Memory B cell (primary cell): ENCODE measurements around the gene C13orf46.
"Not testable (repeated sequence)": the region's sequence is repeated elsewhere in the genome, so short reads cannot be mapped to it uniquely, and the experiment has no call there.

Source experiments
- ATAC-seq: fragments of 150-1000 bp; cut with Tn5 transposase; 2 replicates; pipeline ENCODE4 v1.10.0; 2021; ENCODE audit warnings: low read depth, mild to moderate bottlenecking, moderate library complexity
- DNase-seq, 2 donors: peaks; one replicate each; pipeline ENCODE4 v3.0.0; 2022; ENCODE audit warnings: low spot score in 2 of 2
- H3K27ac Mint-ChIP-seq: one replicate; pipeline ENCODE4 v1.8.0; 2022; ENCODE audit warnings: mild to moderate bottlenecking, moderate library complexity, mixed read lengths
- H3K27me3 Mint-ChIP-seq: one replicate; pipeline ENCODE4 v1.8.0; 2022; ENCODE audit warnings: mixed read lengths
- H3K36me3 Mint-ChIP-seq: one replicate; pipeline ENCODE4 v1.8.0; 2022; ENCODE audit warnings: mild to moderate bottlenecking, mixed read lengths
- H3K4me1 Mint-ChIP-seq: one replicate; pipeline ENCODE4 v1.8.0; 2022; ENCODE audit warnings: mixed read lengths
- H3K4me3 Mint-ChIP-seq: one replicate; pipeline ENCODE4 v1.8.0; 2022; ENCODE audit warnings: mild to moderate bottlenecking, moderate library complexity, mixed read lengths
- H3K9me3 Mint-ChIP-seq: one replicate; pipeline ENCODE4 v1.8.0; 2022; ENCODE audit warnings: mixed read lengths

C13orf46 gene

GRCh38 chr13:113920606-113921286 lies 53.1 kb downstream of the C13orf46 start:
- Mint-ChIP-seq H3K4me3 (no peak overlapping the region), H3K36me3 (peaks cover 6% of the 10 kb centered on the region), H3K4me1 (peaks cover 2% of the 10 kb centered on the region), H3K27ac (no peak overlapping the region), H3K27me3 (peaks cover 27% of the 10 kb centered on the region), H3K9me3 (peaks cover 7% of the 10 kb centered on the region)
- DNase-seq (no peak), ATAC-seq (no peak)

- Mint-ChIP-seq H3K9me3 (peaks cover 7% of the 10 kb centered on the region), H3K4me1 (peaks cover 2% of the 10 kb centered on the region), H3K27me3 (peaks cover 25% of the 10 kb centered on the region), H3K36me3 (peaks cover 6% of the 10 kb centered on the region), H3K27ac (no peak overlapping the region), H3K4me3 (no peak overlapping the region)
- DNase-seq (no peak), ATAC-seq (no peak)
Measured at GRCh38 chr13:113919761-113920559, 53.9 kb downstream of the C13orf46 start.

GRCh38 chr13:113918981-113919701 lies 54.7 kb downstream of the C13orf46 start:
- H3K4me1 Mint-ChIP-seq: peaks cover 2% of the 10 kb centered on the region
- peaks cover 7% of the 10 kb centered on the region for H3K9me3 Mint-ChIP-seq
- no peak overlapping the region for H3K27ac Mint-ChIP-seq
- ATAC-seq: no peak
- DNase-seq: no peak
- peaks cover 7% of the 10 kb centered on the region for H3K36me3 Mint-ChIP-seq
- peaks cover 28% of the 10 kb centered on the region for H3K27me3 Mint-ChIP-seq
- H3K4me3 Mint-ChIP-seq: no peak overlapping the region

GRCh38 chr13:113918580-113918979 lies 55.3 kb downstream of the C13orf46 start:
- peaks cover 2% of the 10 kb centered on the region for H3K4me1 Mint-ChIP-seq

GRCh38 chr13:113917594-113918371 lies 56.1 kb downstream of the C13orf46 start:
- Mint-ChIP-seq H3K27ac (no peak overlapping the region), H3K36me3 (peaks cover 10% of the 10 kb centered on the region), H3K27me3 (peaks cover 33% of the 10 kb centered on the region), H3K9me3 (peaks cover 7% of the 10 kb centered on the region), H3K4me1 (peaks cover 2% of the 10 kb centered on the region), H3K4me3 (no peak overlapping the region)
- ATAC-seq (no peak), DNase-seq (no peak)

More at GRCh38 chr13:113918580-113918979, 55.3 kb downstream of the C13orf46 start:
- ATAC-seq: no peak
- no peak for DNase-seq
- H3K36me3 Mint-ChIP-seq: peaks cover 10% of the 10 kb centered on the region
- H3K27me3 Mint-ChIP-seq: peaks cover 30% of the 10 kb centered on the region
- H3K9me3 Mint-ChIP-seq: peaks cover 7% of the 10 kb centered on the region
- H3K27ac Mint-ChIP-seq: no peak overlapping the region
- H3K4me3 Mint-ChIP-seq: no peak overlapping the region

- Mint-ChIP-seq H3K4me1 (peaks cover 2% of the 10 kb centered on the region), H3K4me3 (no peak overlapping the region), H3K27ac (no peak overlapping the region), H3K27me3 (peaks cover 32% of the 10 kb centered on the region), H3K9me3 (peaks cover 13% of the 10 kb centered on the region), H3K36me3 (peaks cover 14% of the 10 kb centered on the region)
- DNase-seq (no peak), ATAC-seq (no peak)
Measured at GRCh38 chr13:113917096-113917495, 56.8 kb downstream of the C13orf46 start.

- H3K27me3 Mint-ChIP-seq: peaks cover 28% of the 10 kb centered on the region
Measured at GRCh38 chr13:113916330-113916815, 57.5 kb downstream of the C13orf46 start.

GRCh38 chr13:113915786-113916329 lies 58.0 kb downstream of the C13orf46 start:
- DNase-seq (no peak), ATAC-seq (no peak)
- Mint-ChIP-seq H3K4me1 (peaks cover 2% of the 10 kb centered on the region), H3K36me3 (peaks cover 8% of the 10 kb centered on the region), H3K4me3 (no peak overlapping the region), H3K9me3 (peaks cover 6% of the 10 kb centered on the region), H3K27ac (no peak overlapping the region), H3K27me3 (peaks cover 26% of the 10 kb centered on the region)

More at GRCh38 chr13:113916330-113916815, 57.5 kb downstream of the C13orf46 start:
- DNase-seq: no peak
- peaks cover 9% of the 10 kb centered on the region for H3K9me3 Mint-ChIP-seq
- ATAC-seq: no peak
- peaks cover 2% of the 10 kb centered on the region for H3K4me1 Mint-ChIP-seq
- no peak overlapping the region for H3K4me3 Mint-ChIP-seq
- no peak overlapping the region for H3K27ac Mint-ChIP-seq
- H3K36me3 Mint-ChIP-seq: peaks cover 11% of the 10 kb centered on the region

GRCh38 chr13:113915012-113915763 lies 58.7 kb downstream of the C13orf46 start:
- H3K4me3 Mint-ChIP-seq: no peak overlapping the region
- peaks cover 2% of the 10 kb centered on the region for H3K4me1 Mint-ChIP-seq
- DNase-seq (no peak), ATAC-seq (no peak)
- peaks cover 8% of the 10 kb centered on the region for H3K36me3 Mint-ChIP-seq
- no peak overlapping the region for H3K27ac Mint-ChIP-seq
- H3K27me3 Mint-ChIP-seq: peaks cover 26% of the 10 kb centered on the region
- peaks cover 6% of the 10 kb centered on the region for H3K9me3 Mint-ChIP-seq

GRCh38 chr13:113914333-113915011 lies 59.4 kb downstream of the C13orf46 start:
- H3K27ac Mint-ChIP-seq: no peak overlapping the region

GRCh38 chr13:113913838-113914237 lies 60.0 kb downstream of the C13orf46 start:
- peaks cover 26% of the 10 kb centered on the region for H3K27me3 Mint-ChIP-seq
- not testable (repeated sequence) for H3K36me3 Mint-ChIP-seq, ATAC-seq, H3K27ac Mint-ChIP-seq, H3K4me1 Mint-ChIP-seq, H3K4me3 Mint-ChIP-seq, H3K9me3 Mint-ChIP-seq, DNase-seq

More at GRCh38 chr13:113914333-113915011, 59.4 kb downstream of the C13orf46 start:
- Mint-ChIP-seq H3K4me1 (peaks cover 2% of the 10 kb centered on the region), H3K36me3 (peaks cover 8% of the 10 kb centered on the region), H3K27me3 (peaks cover 26% of the 10 kb centered on the region), H3K9me3 (peaks cover 6% of the 10 kb centered on the region), H3K4me3 (no peak overlapping the region)
- no peak for DNase-seq
- ATAC-seq: no peak

- not testable (repeated sequence) for DNase-seq, H3K4me1 Mint-ChIP-seq, H3K36me3 Mint-ChIP-seq, ATAC-seq, H3K9me3 Mint-ChIP-seq, H3K27ac Mint-ChIP-seq, H3K4me3 Mint-ChIP-seq
- peaks cover 26% of the 10 kb centered on the region for H3K27me3 Mint-ChIP-seq
Measured at GRCh38 chr13:113913408-113913807, 60.5 kb downstream of the C13orf46 start.
